PC-9 (cell line): ENCODE results near the gene LRP1B. TPM values are rescaled to one million over a fixed set of nuclear protein-coding genes. Genes with fewer than 3 reads are reported as not detected.

Experiments used
- BruUV-seq: library from RNA; stranded (reverse); fragments of 400-500 nt; replicated peaks from 2 replicates; lab custom pipeline; 2021; lab: Mats Ljungman, UMichigan
- CTCF ChIA-PET: fragments of 300-600 bp; sonication (Branson Sonifier 250); formaldehyde crosslinking; loops from one replicate; lab custom pipeline; 2022; ENCODE audit warnings: antibody characterized with exemption; lab: Charles Lee
- POLR2A ChIA-PET: fragments of 300-600 bp; sonication (Branson Sonifier 250); formaldehyde crosslinking; loops from one replicate; lab custom pipeline; 2022; ENCODE audit warnings: antibody characterized with exemption; ENCODE audit not compliant: unreplicated experiment; lab: Charles Lee
- DNase-seq, 2 experiments: peaks; one replicate each; pipeline versions ENCODE4 v3.0.0 to v3.0.0-alpha.2; 2015 to 2022; ENCODE audit warnings: mixed read lengths in 1 of 2
- H2AFZ ChIP-seq: fragments of 200-600 bp; sonication (generic); 2 replicates; pipeline ENCODE4 v1.8.1; 2017; ENCODE audit warnings: antibody characterized with exemption
- H3F3A ChIP-seq: fragments of 200-600 bp; sonication (generic); 2 replicates; pipeline ENCODE4 v1.8.1; 2017; ENCODE audit warnings: antibody characterized with exemption, mild to moderate bottlenecking, low read depth; ENCODE audit not compliant: insufficient read depth
- H3K27ac ChIP-seq: fragments of 200-600 bp; sonication (generic); 2 replicates; pipeline ENCODE4 v1.6.1; 2016; ENCODE audit warnings: mixed run types
- H3K27me3 ChIP-seq: fragments of 200-600 bp; sonication (generic); 2 replicates; pipeline ENCODE4 v1.6.1; 2016; ENCODE audit warnings: low read depth, mixed run types; ENCODE audit not compliant: insufficient read depth
- H3K36me3 ChIP-seq: fragments of 200-600 bp; sonication (generic); 2 replicates; pipeline ENCODE4 v1.6.1; 2016; ENCODE audit warnings: low read depth, mixed run types
- H3K4me1 ChIP-seq: fragments of 200-600 bp; sonication (generic); replicated peaks from 2 replicates; pipeline ENCODE4 v1.6.1; 2016; ENCODE audit warnings: mixed run types; ENCODE audit not compliant: insufficient read depth
- H3K4me2 ChIP-seq: fragments of 200-600 bp; sonication (generic); 2 replicates; pipeline ENCODE4 v1.6.1; 2017; ENCODE audit warnings: mixed run types
- H3K4me3 ChIP-seq: fragments of 200-600 bp; sonication (generic); 2 replicates; pipeline ENCODE4 v1.6.1; 2016; ENCODE audit warnings: mixed run types
- H3K79me2 ChIP-seq: fragments of 200-600 bp; sonication (generic); 2 replicates; pipeline ENCODE4 v1.6.1; 2017; ENCODE audit warnings: low read depth, mixed run types
- H3K9me2 ChIP-seq: fragments of 200-600 bp; sonication (generic); 2 replicates; pipeline ENCODE4 v1.8.1; 2017; ENCODE audit warnings: mild to moderate bottlenecking; ENCODE audit not compliant: insufficient read depth
- H3K9me3 ChIP-seq: fragments of 200-600 bp; sonication (generic); 2 replicates; pipeline ENCODE4 v1.8.1; 2016; ENCODE audit warnings: low read depth; ENCODE audit not compliant: insufficient read depth
- H4K20me1 ChIP-seq: fragments of 200-600 bp; sonication (generic); 2 replicates; pipeline ENCODE4 v1.8.1; 2017; ENCODE audit not compliant: insufficient read depth
- EZH2 ChIP-seq: fragments of 200-600 bp; sonication (generic); IDR thresholded peaks from 2 replicates; pipeline ENCODE4 v1.8.0; 2017; ENCODE audit warnings: antibody characterized with exemption, low read depth
- intact Hi-C: fragments of 100-400 bp; cut with micrococcal nuclease; formaldehyde crosslinking; loops from one replicate; pipeline ENCODE4 v1.10.0; 2022; ENCODE audit not compliant: unreplicated experiment
- total RNA-seq: library from RNA; stranded (reverse); gene quantifications from 2 replicates; pipeline ENCODE4 v1.2.3, GENCODE V29; 2021
- TF ChIP-seq, protein P1 (sequence below): fragments of 200-600 bp; sonication (generic); conservative IDR thresholded peaks from 2 replicates; pipeline ENCODE4 v1.6.1; 2017; ENCODE audit warnings: mixed run types, antibody characterized with exemption, mild to moderate bottlenecking, moderate library complexity

The LRP1B gene
- total RNA-seq, 1 experiment from 2014 or later: 1.7 TPM

DNA sequence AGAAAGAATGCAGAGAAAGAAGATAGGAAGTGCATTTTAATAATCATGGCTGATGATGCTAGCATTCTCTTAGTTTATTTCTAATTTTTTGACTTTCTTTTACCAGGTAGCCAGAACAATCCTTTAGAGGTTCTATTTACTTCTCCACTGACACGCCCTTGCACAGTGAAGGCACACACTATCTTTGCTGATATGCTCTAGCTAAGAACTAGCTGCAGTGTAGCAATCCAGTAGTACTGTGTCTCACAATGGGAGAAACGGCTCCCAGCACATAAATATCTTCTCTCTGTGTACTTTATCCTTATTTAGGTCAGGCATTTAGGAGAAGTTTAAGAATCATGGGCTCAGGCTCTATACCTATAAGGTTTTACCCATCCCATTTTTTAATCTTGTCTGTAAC, 1005.4 kb downstream of the LRP1B start:
- H3K4me3 ChIP-seq: no peak overlapping the region
- H3F3A ChIP-seq: no peaks in the 10 kb centered on the region
- no peaks in the 10 kb centered on the region for H3K9me2 ChIP-seq
- H4K20me1 ChIP-seq: no peaks in the 10 kb centered on the region
- no peak overlapping the region for H3K27ac ChIP-seq
- H3K4me1 ChIP-seq: no peaks in the 10 kb centered on the region
- H3K27me3 ChIP-seq: no peaks in the 10 kb centered on the region
- POLR2A ChIA-PET: no interaction called here
- H3K79me2 ChIP-seq: no peaks in the 10 kb centered on the region
- no peaks in the 10 kb centered on the region for H3K36me3 ChIP-seq
- H2AFZ ChIP-seq: no peak overlapping the region
- no peaks in the 10 kb centered on the region for H3K9me3 ChIP-seq
- no peak for TF ChIP-seq EZH2
- CTCF ChIA-PET: no interaction called here
- no peak overlapping the region for H3K4me2 ChIP-seq
- no TSS peak for BruUV-seq
- intact Hi-C loops: no loop called here
- no peak for DNase-seq

GRCh38 chr2:141118836-141119235, 1012.0 kb downstream of the LRP1B start:
- H3K4me1 ChIP-seq: no peaks in the 10 kb centered on the region
- intact Hi-C loops: no loop called here
- no peaks in the 10 kb centered on the region for H3K36me3 ChIP-seq
- ChIA-PET CTCF (no interaction called here), POLR2A (no interaction called here)
- no TSS peak for BruUV-seq
- H3F3A ChIP-seq: no peaks in the 10 kb centered on the region
- H3K4me2 ChIP-seq: no peak overlapping the region
- no peaks in the 10 kb centered on the region for H3K27me3 ChIP-seq
- TF ChIP-seq EZH2: no peak
- TF ChIP-seq, protein P1, sequence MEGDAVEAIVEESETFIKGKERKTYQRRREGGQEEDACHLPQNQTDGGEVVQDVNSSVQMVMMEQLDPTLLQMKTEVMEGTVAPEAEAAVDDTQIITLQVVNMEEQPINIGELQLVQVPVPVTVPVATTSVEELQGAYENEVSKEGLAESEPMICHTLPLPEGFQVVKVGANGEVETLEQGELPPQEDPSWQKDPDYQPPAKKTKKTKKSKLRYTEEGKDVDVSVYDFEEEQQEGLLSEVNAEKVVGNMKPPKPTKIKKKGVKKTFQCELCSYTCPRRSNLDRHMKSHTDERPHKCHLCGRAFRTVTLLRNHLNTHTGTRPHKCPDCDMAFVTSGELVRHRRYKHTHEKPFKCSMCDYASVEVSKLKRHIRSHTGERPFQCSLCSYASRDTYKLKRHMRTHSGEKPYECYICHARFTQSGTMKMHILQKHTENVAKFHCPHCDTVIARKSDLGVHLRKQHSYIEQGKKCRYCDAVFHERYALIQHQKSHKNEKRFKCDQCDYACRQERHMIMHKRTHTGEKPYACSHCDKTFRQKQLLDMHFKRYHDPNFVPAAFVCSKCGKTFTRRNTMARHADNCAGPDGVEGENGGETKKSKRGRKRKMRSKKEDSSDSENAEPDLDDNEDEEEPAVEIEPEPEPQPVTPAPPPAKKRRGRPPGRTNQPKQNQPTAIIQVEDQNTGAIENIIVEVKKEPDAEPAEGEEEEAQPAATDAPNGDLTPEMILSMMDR: no peak
- no peaks in the 10 kb centered on the region for H4K20me1 ChIP-seq
- no peak for DNase-seq
- H2AFZ ChIP-seq: no peak overlapping the region
- H3K9me2 ChIP-seq: no peaks in the 10 kb centered on the region
- no peak overlapping the region for H3K4me3 ChIP-seq
- H3K27ac ChIP-seq: no peak overlapping the region
- H3K9me3 ChIP-seq: no peaks in the 10 kb centered on the region
- no peaks in the 10 kb centered on the region for H3K79me2 ChIP-seq

DNA sequence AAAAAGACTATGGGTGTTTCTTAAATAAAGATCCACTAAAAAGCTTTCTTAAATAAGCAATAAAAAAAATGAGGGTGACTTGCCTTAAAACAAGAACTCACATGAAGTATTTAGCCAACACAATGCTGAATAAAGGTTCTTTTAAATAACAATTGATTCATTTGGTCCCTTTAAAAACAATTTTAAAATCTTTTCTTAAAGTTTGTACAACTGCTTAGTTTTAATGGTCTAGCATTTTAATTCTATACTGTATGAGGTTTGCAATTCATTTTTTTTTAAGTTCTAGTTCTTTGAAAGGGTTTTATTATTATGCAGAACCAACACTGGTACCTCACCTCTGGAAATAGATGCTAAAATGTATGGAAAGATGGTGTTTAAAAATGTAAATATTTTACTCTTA, 1017.5 kb downstream of the LRP1B start:
- H3K9me2 ChIP-seq: no peaks in the 10 kb centered on the region
- no peaks in the 10 kb centered on the region for H4K20me1 ChIP-seq
- no TSS peak for BruUV-seq
- H3K4me3 ChIP-seq: no peak overlapping the region
- intact Hi-C loops: no loop called here
- H3K27ac ChIP-seq: no peak overlapping the region
- H3K4me1 ChIP-seq: no peaks in the 10 kb centered on the region
- no peaks in the 10 kb centered on the region for H3K79me2 ChIP-seq
- H2AFZ ChIP-seq: no peak overlapping the region
- ChIA-PET CTCF (no interaction called here), POLR2A (no interaction called here)
- TF ChIP-seq, protein P1: no peak
- no peak for TF ChIP-seq EZH2
- no peaks in the 10 kb centered on the region for H3K9me3 ChIP-seq
- no peak overlapping the region for H3K4me2 ChIP-seq
- H3K36me3 ChIP-seq: no peaks in the 10 kb centered on the region
- no peak for DNase-seq
- H3F3A ChIP-seq: no peaks in the 10 kb centered on the region
- H3K27me3 ChIP-seq: no peaks in the 10 kb centered on the region

GRCh38 chr2:141109633-141110032, 1021.2 kb downstream of the LRP1B start:
- H3K9me2 ChIP-seq: no peaks in the 10 kb centered on the region
- intact Hi-C loops: no loop called here
- no peaks in the 10 kb centered on the region for H4K20me1 ChIP-seq
- H2AFZ ChIP-seq: no peak overlapping the region
- H3K9me3 ChIP-seq: no peaks in the 10 kb centered on the region
- BruUV-seq: no TSS peak
- no peaks in the 10 kb centered on the region for H3K79me2 ChIP-seq
- POLR2A ChIA-PET: no interaction called here
- H3K27me3 ChIP-seq: no peaks in the 10 kb centered on the region
- no peak for DNase-seq
- H3K4me2 ChIP-seq: no peak overlapping the region
- H3K27ac ChIP-seq: no peak overlapping the region
- TF ChIP-seq, protein P1: no peak
- no peak for TF ChIP-seq EZH2
- no peaks in the 10 kb centered on the region for H3F3A ChIP-seq
- H3K4me1 ChIP-seq: no peaks in the 10 kb centered on the region
- CTCF ChIA-PET: no interaction called here
- no peaks in the 10 kb centered on the region for H3K36me3 ChIP-seq
- H3K4me3 ChIP-seq: no peak overlapping the region
